GM06990 (cell line): ENCODE data around the gene CNOT6.
"Not testable (repeated sequence)": the region's sequence is repeated elsewhere in the genome, so short reads cannot be mapped to it uniquely, and the experiment has no call there.

Experiments used
- DNase-seq: peaks from one replicate; pipeline ENCODE4 v3.0.0-alpha.2; 2011; ENCODE audit not compliant: insufficient read length; ENCODE audit errors: extremely low read depth
- H3K27me3 ChIP-seq: replicated peaks from 2 replicates; pipeline ENCODE4 v1.6.0; 2011; ENCODE audit warnings: low read length; ENCODE audit not compliant: control insufficient read depth, insufficient read depth
- H3K36me3 ChIP-seq: 2 replicates; pipeline ENCODE4 v1.5.1; 2011; ENCODE audit warnings: low read length; ENCODE audit not compliant: control insufficient read depth, insufficient read depth
- H3K4me3 ChIP-seq: replicated peaks from 2 replicates; pipeline ENCODE4 v1.5.1; 2011; ENCODE audit warnings: low read depth, mild to moderate bottlenecking, control low read depth, low read length
- TF ChIP-seq, protein P1 (sequence below): IDR thresholded peaks from 2 replicates; pipeline ENCODE4 v1.5.1; 2011; ENCODE audit warnings: low read length, control low read depth, mild to moderate bottlenecking, inconsistent platforms; ENCODE audit not compliant: insufficient read depth, poor library complexity, severe bottlenecking

The CNOT6 gene

GRCh38 chr5:180494060-180494509 is at the start of gene CNOT6:
Gene CNOT6 (plus strand): TSS chr5:180494379. CDS start chr5:180529277, 34,898 bp downstream.
- 0 out of 2 replicates have a peak, but pooled peaks cover 2% of the 10 kb centered on the region for H3K36me3 ChIP-seq
- DNase-seq: peak; percentile 98
- H3K4me3 ChIP-seq: peak within 1 kb of the TSS; percentile 89
- TF ChIP-seq, protein P1, sequence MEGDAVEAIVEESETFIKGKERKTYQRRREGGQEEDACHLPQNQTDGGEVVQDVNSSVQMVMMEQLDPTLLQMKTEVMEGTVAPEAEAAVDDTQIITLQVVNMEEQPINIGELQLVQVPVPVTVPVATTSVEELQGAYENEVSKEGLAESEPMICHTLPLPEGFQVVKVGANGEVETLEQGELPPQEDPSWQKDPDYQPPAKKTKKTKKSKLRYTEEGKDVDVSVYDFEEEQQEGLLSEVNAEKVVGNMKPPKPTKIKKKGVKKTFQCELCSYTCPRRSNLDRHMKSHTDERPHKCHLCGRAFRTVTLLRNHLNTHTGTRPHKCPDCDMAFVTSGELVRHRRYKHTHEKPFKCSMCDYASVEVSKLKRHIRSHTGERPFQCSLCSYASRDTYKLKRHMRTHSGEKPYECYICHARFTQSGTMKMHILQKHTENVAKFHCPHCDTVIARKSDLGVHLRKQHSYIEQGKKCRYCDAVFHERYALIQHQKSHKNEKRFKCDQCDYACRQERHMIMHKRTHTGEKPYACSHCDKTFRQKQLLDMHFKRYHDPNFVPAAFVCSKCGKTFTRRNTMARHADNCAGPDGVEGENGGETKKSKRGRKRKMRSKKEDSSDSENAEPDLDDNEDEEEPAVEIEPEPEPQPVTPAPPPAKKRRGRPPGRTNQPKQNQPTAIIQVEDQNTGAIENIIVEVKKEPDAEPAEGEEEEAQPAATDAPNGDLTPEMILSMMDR: no peak
- H3K27me3 ChIP-seq: no peaks in the 10 kb centered on the region

DNA sequence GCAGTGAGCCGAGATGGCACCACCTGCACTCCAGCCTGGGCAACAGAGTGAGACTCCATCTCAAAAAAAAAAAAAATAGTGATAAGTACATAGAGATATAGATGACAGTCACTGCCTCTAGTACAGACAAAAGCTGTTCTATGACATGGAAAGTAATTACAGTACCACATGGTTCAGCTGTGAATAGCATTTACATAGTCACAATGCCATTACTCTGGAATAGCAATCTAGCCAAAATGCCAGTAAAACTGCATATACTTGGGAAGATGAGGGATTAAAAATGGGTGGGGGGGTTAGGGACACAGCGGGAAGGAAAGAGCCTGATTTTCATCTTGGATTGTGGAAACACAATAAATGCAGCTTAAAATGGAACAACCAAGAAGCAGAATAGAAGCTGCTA is 39.4 kb upstream of the CNOT6 start:
- H3K27me3 ChIP-seq: no peaks in the 10 kb centered on the region
- DNase-seq: no peak
- H3K36me3 ChIP-seq: no peaks in the 10 kb centered on the region
- H3K4me3 ChIP-seq: no peak overlapping the region
- TF ChIP-seq, protein P1: no peak

- TF ChIP-seq, protein P1: no peak
- Histone ChIP-seq H3K27me3 (no peaks in the 10 kb centered on the region), H3K4me3 (no peak overlapping the region), H3K36me3 (no peaks in the 10 kb centered on the region)
- no peak for DNase-seq
Measured at GRCh38 chr5:180455872-180456271, 38.3 kb upstream of the CNOT6 start.

DNA sequence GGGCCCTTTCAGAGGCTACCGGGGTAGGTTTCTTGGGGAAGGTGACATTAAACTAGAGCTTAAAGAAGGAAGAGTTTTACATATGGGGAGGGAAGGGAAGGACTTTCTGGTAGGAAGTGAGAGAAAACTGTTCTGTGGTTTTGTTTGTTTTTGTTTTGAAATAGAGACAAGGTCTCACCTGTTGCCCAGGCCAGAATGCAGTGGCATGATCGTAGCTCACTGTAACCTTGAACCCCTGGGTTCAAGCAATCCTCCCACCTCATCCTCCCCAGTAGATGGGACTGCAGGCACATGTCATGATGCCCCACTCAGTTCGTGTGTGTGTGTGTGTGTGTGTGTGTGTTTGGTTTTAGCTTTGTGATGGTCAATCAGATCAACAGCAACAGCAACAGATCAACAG is 37.4 kb upstream of the CNOT6 start:
- DNase-seq: no peak
- TF ChIP-seq, protein P1: no peak
- no peak overlapping the region for H3K4me3 ChIP-seq
- no peaks in the 10 kb centered on the region for H3K36me3 ChIP-seq
- no peaks in the 10 kb centered on the region for H3K27me3 ChIP-seq

- DNase-seq, H3K36me3 ChIP-seq, H3K27me3 ChIP-seq, H3K4me3 ChIP-seq: not testable (repeated sequence)
Measured at GRCh38 chr5:180458852-180459673, 35.1 kb upstream of the CNOT6 start.

- not testable (repeated sequence) for H3K4me3 ChIP-seq, DNase-seq
Measured at GRCh38 chr5:180459674-180460142, 34.5 kb upstream of the CNOT6 start.

More at GRCh38 chr5:180459674-180460142, 34.5 kb upstream of the CNOT6 start:
- not testable (repeated sequence) for H3K27me3 ChIP-seq, H3K36me3 ChIP-seq
